Breast epithelium (tissue), 3 donors: Measurements from ENCODE around the gene HEG1.

Experiments
- CTCF ChIP-seq, 3 donors: fragments of 450-650 bp; IDR thresholded peaks; one replicate each; pipeline ENCODE4 v1.5.1; 2016 to 2017; ENCODE audit warnings: antibody characterized with exemption in 3 of 3, mild to moderate bottlenecking in 3 of 3, moderate library complexity in 3 of 3
- POLR2A ChIP-seq: fragments of 450-650 bp; IDR thresholded peaks from one replicate; pipeline ENCODE4 v1.6.1; 2016; ENCODE audit warnings: antibody characterized with exemption, mild to moderate bottlenecking, moderate library complexity
- POLR2AphosphoS5 ChIP-seq, 3 donors: sonication (generic); formaldehyde crosslinking; IDR thresholded peaks; one replicate each; pipeline ENCODE4 v1.6.1; 2017; ENCODE audit warnings: antibody characterized with exemption in 3 of 3

DNA sequence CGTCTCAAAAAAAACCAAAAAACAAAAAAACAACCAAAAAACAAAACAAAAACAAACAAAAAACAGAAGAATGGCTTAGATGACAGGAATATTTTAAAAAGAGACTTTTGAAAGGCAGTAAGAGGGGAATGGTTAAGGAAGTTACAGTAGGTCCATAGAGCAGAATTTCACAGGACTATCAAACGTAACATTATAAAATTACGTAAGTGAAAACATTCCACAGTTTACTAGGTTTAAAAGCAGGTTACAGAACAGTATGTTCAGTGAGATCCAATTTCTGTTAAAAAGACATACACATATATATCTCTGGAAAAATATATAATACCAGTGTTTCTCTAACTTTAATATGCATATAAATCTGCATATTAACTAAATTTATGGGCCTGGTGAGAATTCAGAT is 71.0 kb downstream of the HEG1 start:
- TF ChIP-seq CTCF (IDR thresholded peaks at IDR 0.05) (no peak), POLR2A (no peak), POLR2AphosphoS5 (IDR thresholded peaks at IDR 0.05) (no peak)
